IMR-90 (cell line): ENCODE data around the gene CLDN10. TPM values are rescaled to one million over a fixed set of nuclear protein-coding genes. Genes with fewer than 3 reads are reported as not detected.

Experiments used
- ATAC-seq: fragments of 200-7000 bp; cut with Tn5 transposase; 2 replicates; pipeline ENCODE4 v1.9.1; 2020; ENCODE audit warnings: low read depth, mild to moderate bottlenecking, moderate library complexity
- BruUV-seq: library from RNA; stranded (reverse); fragments of 400-500 nt; replicated peaks from 2 replicates; lab custom pipeline; 2021; lab: Mats Ljungman, UMichigan
- CTCF ChIA-PET: fragments of 300-600 bp; formaldehyde crosslinking; extraction: SDS; loops from one replicate; lab custom pipeline; 2021; ENCODE audit warnings: antibody characterized with exemption; lab: Yijun Ruan, JAX
- POLR2A ChIA-PET: fragments of 300-600 bp; sonication (Branson Sonifier 250); formaldehyde crosslinking; loops from one replicate; lab custom pipeline; 2022; ENCODE audit warnings: antibody characterized with exemption; ENCODE audit not compliant: unreplicated experiment; lab: Charles Lee
- DNase-seq: peaks from one replicate; pipeline ENCODE4 v3.0.0; 2013
- H2AFZ ChIP-seq: replicated peaks from 2 replicates; pipeline ENCODE3; 2013; ENCODE audit warnings: low read length, mild to moderate bottlenecking; ENCODE audit not compliant: poor library complexity
- H2AK5ac ChIP-seq: 2 replicates; pipeline ENCODE4 v1.6.1; 2013; ENCODE audit warnings: low read depth, low read length, inconsistent platforms
- H2AK9ac ChIP-seq: replicated peaks from 2 replicates; pipeline ENCODE3; 2013; ENCODE audit warnings: mild to moderate bottlenecking, low read depth, low read length, moderate library complexity; ENCODE audit not compliant: poor library complexity
- H2BK120ac ChIP-seq: 2 replicates; pipeline ENCODE4 v1.6.1; 2013; ENCODE audit warnings: low read depth, low read length, inconsistent platforms
- H2BK15ac ChIP-seq: 3 replicates; pipeline ENCODE4 v1.6.1; 2013; ENCODE audit warnings: low read depth, low read length, inconsistent platforms
- H2BK20ac ChIP-seq: 2 replicates; pipeline ENCODE4 v1.6.1; 2013; ENCODE audit warnings: low read depth, mild to moderate bottlenecking, inconsistent platforms, low read length, moderate library complexity
- H2BK5ac ChIP-seq: 2 replicates; pipeline ENCODE4 v1.6.1; 2013; ENCODE audit warnings: mild to moderate bottlenecking, low read depth, low read length, inconsistent platforms; ENCODE audit not compliant: poor library complexity, severe bottlenecking
- H3K14ac ChIP-seq: replicated peaks from 2 replicates; pipeline ENCODE4 v1.6.1; 2013; ENCODE audit warnings: low read depth, low read length, inconsistent platforms
- H3K18ac ChIP-seq: 2 replicates; pipeline ENCODE4 v1.6.1; 2013; ENCODE audit warnings: low read depth, low read length, control low read depth
- H3K23ac ChIP-seq: 2 replicates; pipeline ENCODE4 v1.6.1; 2013; ENCODE audit warnings: low read depth, low read length, inconsistent platforms
- H3K27ac ChIP-seq: 2 replicates; pipeline ENCODE4 v1.5.1; 2013; ENCODE audit warnings: mild to moderate bottlenecking, control low read depth, low read length; ENCODE audit not compliant: insufficient read depth
- H3K27me3 ChIP-seq: 2 replicates; pipeline ENCODE4 v1.6.1; 2013; ENCODE audit warnings: low read length; ENCODE audit not compliant: control insufficient read depth, insufficient read depth
- H3K36me3 ChIP-seq: 2 replicates; pipeline ENCODE4 v1.6.1; 2013; ENCODE audit warnings: low read length, mixed read lengths; ENCODE audit not compliant: control insufficient read depth, insufficient read depth
- H3K4ac ChIP-seq: 2 replicates; pipeline ENCODE4 v1.6.1; 2013; ENCODE audit warnings: low read depth, low read length, inconsistent platforms
- H3K4me1 ChIP-seq: 2 replicates; pipeline ENCODE4 v1.6.1; 2013; ENCODE audit warnings: low read length, mixed read lengths; ENCODE audit not compliant: control insufficient read depth, insufficient read depth
- H3K4me2 ChIP-seq: 2 replicates; pipeline ENCODE4 v1.6.1; 2013; ENCODE audit warnings: low read depth, mild to moderate bottlenecking, control low read depth, low read length, moderate library complexity
- H3K4me3 ChIP-seq: 2 replicates; pipeline ENCODE4 v1.5.1; 2013; ENCODE audit warnings: low read depth, mild to moderate bottlenecking, control low read depth, low read length, moderate library complexity; ENCODE audit not compliant: insufficient read depth
- H3K56ac ChIP-seq: 2 replicates; pipeline ENCODE4 v1.6.1; 2013; ENCODE audit warnings: low read length, inconsistent platforms; ENCODE audit not compliant: insufficient read depth; ENCODE audit errors: extremely low read depth
- H3K79me1 ChIP-seq, 2 experiments: 2 replicates each; pipeline ENCODE4 v1.6.1; 2013; ENCODE audit warnings: low read length in 2 of 2, inconsistent platforms in 1 of 2, low read depth in 1 of 2
- H3K9ac ChIP-seq: 2 replicates; pipeline ENCODE4 v1.6.1; 2013; ENCODE audit warnings: low read depth, low read length, control low read depth
- H3K9me1 ChIP-seq: 2 replicates; pipeline ENCODE4 v1.6.1; 2013; ENCODE audit warnings: low read length, inconsistent platforms; ENCODE audit not compliant: insufficient read depth
- H3K9me3 ChIP-seq: 2 replicates; pipeline ENCODE4 v1.6.1; 2013; ENCODE audit warnings: low read length; ENCODE audit not compliant: control insufficient read depth, insufficient read depth
- H4K20me1 ChIP-seq: 2 replicates; pipeline ENCODE4 v1.6.1; 2013; ENCODE audit warnings: low read length, inconsistent platforms; ENCODE audit not compliant: insufficient read depth
- H4K5ac ChIP-seq: 2 replicates; pipeline ENCODE4 v1.6.1; 2013; ENCODE audit warnings: mild to moderate bottlenecking, low read depth, low read length, control low read depth
- H4K8ac ChIP-seq, 2 experiments: 2 replicates each; pipeline ENCODE4 v1.6.1; 2013; ENCODE audit warnings: low read depth in 2 of 2, low read length in 2 of 2, control low read depth in 1 of 2, inconsistent platforms in 1 of 2
- H4K91ac ChIP-seq: 2 replicates; pipeline ENCODE4 v1.6.1; 2013; ENCODE audit warnings: low read depth, low read length, inconsistent platforms; ENCODE audit not compliant: insufficient read depth
- BHLHE40 ChIP-seq: fragments of 150-350 bp; IDR thresholded peaks from 2 replicates; pipeline ENCODE4 v1.6.1; 2016; ENCODE audit warnings: mild to moderate bottlenecking, low read depth, low read length
- CEBPB ChIP-seq: IDR thresholded peaks from 2 replicates; pipeline ENCODE4 v1.6.1; 2012; ENCODE audit warnings: low read depth, low read length, improper control_type of control experiment
- CHD1 ChIP-seq: IDR thresholded peaks from 2 replicates; pipeline ENCODE4 v1.6.1; 2012; ENCODE audit warnings: low read depth, low read length, improper control_type of control experiment
- ELK1 ChIP-seq: fragments of 150-350 bp; IDR thresholded peaks from 2 replicates; pipeline ENCODE4 v1.6.1; 2016; ENCODE audit warnings: low read depth, mild to moderate bottlenecking, low read length, moderate library complexity, borderline replicate concordance
- FOS ChIP-seq: fragments of 150-350 bp; IDR thresholded peaks from 2 replicates; pipeline ENCODE4 v1.6.1; 2016; ENCODE audit warnings: low read depth, low read length
- MAFK ChIP-seq: IDR thresholded peaks from 2 replicates; pipeline ENCODE4 v1.6.1; 2012; ENCODE audit warnings: low read depth, low read length, improper control_type of control experiment
- MXI1 ChIP-seq: IDR thresholded peaks from 2 replicates; pipeline ENCODE4 v1.6.1; 2012; ENCODE audit warnings: low read depth, mild to moderate bottlenecking, low read length, moderate library complexity, borderline replicate concordance
- NFE2L2 ChIP-seq: fragments of 150-350 bp; IDR thresholded peaks from 2 replicates; pipeline ENCODE4 v1.6.1; 2016; ENCODE audit warnings: low read depth, mild to moderate bottlenecking, low read length
- POLR2A ChIP-seq: IDR thresholded peaks from 2 replicates; pipeline ENCODE4 v1.6.1; 2012; ENCODE audit warnings: mild to moderate bottlenecking, low read depth, low read length
- RCOR1 ChIP-seq: IDR thresholded peaks from 2 replicates; pipeline ENCODE4 v1.6.1; 2012; ENCODE audit warnings: mild to moderate bottlenecking, low read length, improper control_type of control experiment; ENCODE audit not compliant: insufficient replicate concordance
- RFX5 ChIP-seq: IDR thresholded peaks from 2 replicates; pipeline ENCODE4 v1.8.0; 2012; ENCODE audit warnings: low read depth, mild to moderate bottlenecking, low read length, moderate library complexity
- SMC3 ChIP-seq: fragments of 150-350 bp; IDR thresholded peaks from 2 replicates; pipeline ENCODE4 v1.6.1; 2016; ENCODE audit warnings: low read depth, mild to moderate bottlenecking, antibody characterized with exemption, low read length, moderate library complexity
- USF2 ChIP-seq: fragments of 150-350 bp; IDR thresholded peaks from 2 replicates; pipeline ENCODE4 v1.6.1; 2017; ENCODE audit warnings: mild to moderate bottlenecking, antibody characterized with exemption, low read length, low read depth
- whole genome bisulfite sequencing, 2 experiments: methylation state at CpG; one replicate each; pipeline versions ENCODE4 v1.1.5 to v1.1.7; 2013; ENCODE audit warnings: missing lambda C conversion rate in 2 of 2; ENCODE audit not compliant: insufficient read length in 1 of 2; ENCODE audit errors: extremely low coverage in 2 of 2; 5-methylcytosine and 5-hydroxymethylcytosine counted together
- dilution Hi-C: fragments of 300-500 bp; cut with HindIII; formaldehyde crosslinking; loops from one replicate; pipeline ENCODE4 v1.14.3; 2018; ENCODE audit warnings: low sequenced_read_pairs; ENCODE audit not compliant: unreplicated experiment
- in situ Hi-C: fragments of 300-500 bp; cut with MboI; formaldehyde crosslinking; loops from 3 replicates; pipeline ENCODE4 v1.14.3; 2019; ENCODE audit warnings: low sequenced_read_pairs, inconsistent platforms, mixed read lengths
- intact Hi-C: fragments of 100-400 bp; cut with micrococcal nuclease; formaldehyde crosslinking; loops from 2 replicates; pipeline ENCODE4 v1.10.0; 2022
- polyA plus RNA-seq, 3 experiments: library from polyadenylated mRNA; depleted of rRNA; stranded (reverse); fragments of >200 nt; gene quantifications; 2 replicates each; pipeline ENCODE4 v1.2.3, GENCODE V29; 2012; ENCODE audit warnings: low replicate concordance in 1 of 3
- total RNA-seq: library from RNA; depleted of rRNA; stranded (reverse); fragments of >200 nt; gene quantifications from 2 replicates; pipeline ENCODE4 v1.2.3, GENCODE V29; 2012

The CLDN10 gene
- total and polyA plus RNA-seq, 2 of the 4 experiments (the other 2 are of a cell fraction) = not detected

DNA sequence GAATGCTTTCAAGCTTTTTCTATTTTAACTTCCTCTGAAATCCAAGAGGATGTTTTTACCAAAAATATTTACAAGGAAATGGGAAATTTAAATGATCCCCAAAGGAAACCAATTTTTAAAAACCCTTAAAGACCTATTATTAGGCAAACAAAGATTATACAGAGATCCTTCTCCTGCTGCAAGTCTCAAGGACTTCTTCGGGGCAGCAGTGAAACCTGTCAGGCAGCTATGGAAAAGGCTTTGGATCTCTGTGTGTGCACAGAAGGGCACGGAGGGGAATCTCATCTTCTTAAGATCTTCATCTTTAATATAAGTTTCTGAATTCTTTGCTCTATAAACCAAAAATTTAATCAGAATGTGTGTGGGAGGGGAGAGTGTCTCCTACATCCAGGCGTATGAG, 36.0 kb upstream of the CLDN10 start:
- intact Hi-C loops (no loop called here), in situ Hi-C loops (no loop called here), dilution Hi-C loops (no loop called here)
- H3K27me3 ChIP-seq = peaks cover 7% of the 10 kb centered on the region; the same call in 1 of the 2 replicates
- no peak overlapping the region for H3K14ac ChIP-seq
- no peak for DNase-seq
- H3K4me2 ChIP-seq = no peak overlapping the region
- H3K9me3 ChIP-seq = no peaks in the 10 kb centered on the region; the same call in 1 of the 2 replicates
- H4K91ac ChIP-seq = no peak overlapping the region
- no peak overlapping the region for H2BK20ac ChIP-seq
- H3K18ac ChIP-seq = no peak overlapping the region
- H4K20me1 ChIP-seq = no peaks in the 10 kb centered on the region
- H3K36me3 ChIP-seq = no peaks in the 10 kb centered on the region
- ChIA-PET POLR2A (interaction anchor here (0.7 kb wide), 1 partner anchor 74 kb away, joined by 8 read pairs; no protein-coding TSS in a partner anchor), CTCF (no interaction called here)
- no peak overlapping the region for H2AK5ac ChIP-seq
- H2BK120ac ChIP-seq = no peak overlapping the region
- H3K4me3 ChIP-seq = no peak overlapping the region
- H4K8ac ChIP-seq = no peak overlapping the region
- no peak for ATAC-seq
- H3K56ac ChIP-seq = no peak overlapping the region
- H2AFZ ChIP-seq = no peak overlapping the region
- no peak overlapping the region for H2BK5ac ChIP-seq
- H2BK15ac ChIP-seq = no peak overlapping the region
- no peak overlapping the region for H3K27ac ChIP-seq
- no TSS peak for BruUV-seq
- no peak overlapping the region for H2AK9ac ChIP-seq
- no peak overlapping the region for H3K4ac ChIP-seq
- H3K23ac ChIP-seq = no peak overlapping the region
- H4K5ac ChIP-seq = no peak overlapping the region
- WGBS, 2 experiments = no CpG with 5 or more reads among the region's 3 CpGs
- H3K9me1 ChIP-seq = no peaks in the 10 kb centered on the region
- no peaks in the 10 kb centered on the region for H3K4me1 ChIP-seq
- TF ChIP-seq FOS = no peak
- no peak for TF ChIP-seq SMC3
- TF ChIP-seq NFE2L2 = no peak
- TF ChIP-seq CEBPB = no peak
- no peak for TF ChIP-seq POLR2A
- no peak for TF ChIP-seq MXI1
- no peak for TF ChIP-seq RCOR1
- TF ChIP-seq RFX5 = no peak
- TF ChIP-seq BHLHE40 = no peak
- no peak for TF ChIP-seq CHD1
- no peak for TF ChIP-seq MAFK
- TF ChIP-seq ELK1 = no peak
- no peak for TF ChIP-seq USF2
- H3K9ac ChIP-seq = no peak overlapping the region
- H3K79me1 ChIP-seq = no peaks in the 10 kb centered on the region
